ENCODE data around the gene DAZAP1.
A peak's percentile ranks its signal among the peaks of the same experiment; 100 is the strongest.

The DAZAP1 gene

GRCh38 chr19:1434040-1434366 is 26.6 kb downstream of the DAZAP1 start:
- H3K4me3 Mint-ChIP-seq, result no peak overlapping the region
- no peak for TF ChIP-seq CTCF (IDR thresholded peaks at IDR 0.05; ENCODE audit: unreplicated experiment in 3 of 3)
- H3K27me3 Mint-ChIP-seq (ENCODE audit: low read depth), result no peaks in the 10 kb centered on the region
- H3K4me1 Mint-ChIP-seq, result no peaks in the 10 kb centered on the region
- no peaks in the 10 kb centered on the region for H3K9me3 Mint-ChIP-seq
- peaks cover 15% of the 10 kb centered on the region for H3K36me3 Mint-ChIP-seq (ENCODE audit: low read depth)
- H3K27ac Mint-ChIP-seq, result no peak overlapping the region

- H3K4me3 Mint-ChIP-seq, result no peak overlapping the region
- peaks cover 17% of the 10 kb centered on the region for H3K36me3 Mint-ChIP-seq (ENCODE audit: low read depth)
- H3K9me3 Mint-ChIP-seq, result no peaks in the 10 kb centered on the region
- no peak for TF ChIP-seq CTCF (IDR thresholded peaks at IDR 0.05; ENCODE audit: unreplicated experiment in 3 of 3)
- no peaks in the 10 kb centered on the region for H3K4me1 Mint-ChIP-seq
- H3K27ac Mint-ChIP-seq, result no peak overlapping the region
- no peaks in the 10 kb centered on the region for H3K27me3 Mint-ChIP-seq (ENCODE audit: low read depth)
Measured at GRCh38 chr19:1434577-1435060, 27.2 kb downstream of the DAZAP1 start.

GRCh38 chr19:1435378-1435989 is 28.1 kb downstream of the DAZAP1 start:
- Mint-ChIP-seq H3K4me1 (no peaks in the 10 kb centered on the region), H3K27ac (peak overlapping the region in 1 of 3 experiments; percentile 62), H3K36me3 (ENCODE audit: low read depth) (peaks cover 19% of the 10 kb centered on the region), H3K4me3 (peak overlapping the region in 1 of 3 experiments; percentile 30), H3K27me3 (ENCODE audit: low read depth) (no peaks in the 10 kb centered on the region), H3K9me3 (no peaks in the 10 kb centered on the region)
- no peak for TF ChIP-seq CTCF (IDR thresholded peaks at IDR 0.05; ENCODE audit: unreplicated experiment in 3 of 3)

GRCh38 chr19:1437609-1438008 is 30.2 kb downstream of the DAZAP1 start:
- Mint-ChIP-seq H3K4me1 (no peaks in the 10 kb centered on the region), H3K27ac (peak overlapping the region; percentile 94 to 99 (median 98))

GRCh38 chr19:1438035-1438932 is 30.9 kb downstream of the DAZAP1 start, which contains the start of gene RPS15:
Gene RPS15, plus strand, starts transcription at chr19:1438396. Its CDS starts 30 bp downstream, at chr19:1438426.
- Mint-ChIP-seq H3K4me3 (peak within 1 kb of the TSS; percentile 98 to 99 (median 99)), H3K27ac (peak within 1 kb of the TSS; percentile 94 to 99 (median 98)), H3K4me1 (no peaks in the 10 kb centered on the region), H3K9me3 (no peaks in the 10 kb centered on the region), H3K27me3 (ENCODE audit: low read depth) (no peaks in the 10 kb centered on the region), H3K36me3 (ENCODE audit: low read depth) (peaks cover 39% of the 10 kb centered on the region)
- peak; percentile 87 to 93 (median 89) for TF ChIP-seq CTCF (IDR thresholded peaks at IDR 0.05; ENCODE audit: unreplicated experiment in 3 of 3)

More at GRCh38 chr19:1437609-1438008, 30.2 kb downstream of the DAZAP1 start:
- no peaks in the 10 kb centered on the region for H3K27me3 Mint-ChIP-seq (ENCODE audit: low read depth)
- peak overlapping the region; percentile 98 to 99 (median 99) for H3K4me3 Mint-ChIP-seq
- TF ChIP-seq CTCF (IDR thresholded peaks at IDR 0.05; ENCODE audit: unreplicated experiment in 3 of 3), result no peak
- H3K36me3 Mint-ChIP-seq (ENCODE audit: low read depth), result peaks cover 36% of the 10 kb centered on the region
- no peaks in the 10 kb centered on the region for H3K9me3 Mint-ChIP-seq
